ENCODE results near the gene CABLES1.

GRCh38 chr18:23144640-23145039 is 9.4 kb downstream of the CABLES1 start:
- TF ChIP-seq CTCF (IDR thresholded peaks at IDR 0.05) (no peak), POLR2A (IDR thresholded peaks at IDR 0.05) (no peak)

Measured in adrenal gland (tissue), 5 donors.